Measurements from ENCODE around the gene KCNG2. TPM values are rescaled to one million over a fixed set of nuclear protein-coding genes. Genes with fewer than 3 reads are reported as not detected.

Gene KCNG2
- total and polyA plus RNA-seq, 9 of the 15 experiments (the other 6 are each of a cell fraction or from before 2014, with no cell fraction given), result not detected

- Histone ChIP-seq H3K36me3 (ENCODE audit: control insufficient read depth, insufficient read depth, low read length) (no peaks in the 10 kb centered on the region), H3K4me1 (replicated peaks in 1 of 2; ENCODE audit: control insufficient read depth in 2 of 2, insufficient read depth in 2 of 2, low read length in 2 of 2) (no peaks in the 10 kb centered on the region; a peak in 1 of 5 replicates), H3K79me2 (ENCODE audit: control insufficient read depth, insufficient read depth, low read length) (no peaks in the 10 kb centered on the region), H3K9me1 (ENCODE audit: control insufficient read depth, insufficient read depth, low read length) (no peaks in the 10 kb centered on the region), H3K9ac (ENCODE audit: insufficient read depth in 1 of 2, low read depth in 2 of 2, low read length in 2 of 2) (no peak overlapping the region), H3K4me2 (ENCODE audit: insufficient read depth, low read length) (no peak overlapping the region), H3K27ac (ENCODE audit: extremely low read depth, low read depth, low read length) (no peak overlapping the region), H2AFZ (ENCODE audit: low read depth, low read length) (no peak overlapping the region), H4K20me1 (replicated peaks; ENCODE audit: control insufficient read depth, insufficient read depth, low read length) (no peaks in the 10 kb centered on the region), H3K9me3 (replicated peaks; ENCODE audit: control insufficient read depth, insufficient read depth, low read depth, low read length) (0 out of 2 replicates have a peak, but pooled peaks cover 1% of the 10 kb centered on the region), H3K4me3 (no peak overlapping the region), H3K27me3 (ENCODE audit: control insufficient read depth in 2 of 2, insufficient read depth in 2 of 2, low read length in 2 of 2) (no peaks in the 10 kb centered on the region)
- ATAC-seq, result no peak
- no peak for FAIRE-seq
- 100% methylated on average over 1 of the region's 20 CpGs for WGBS (ENCODE audit: insufficient coverage, low coverage, missing lambda C conversion rate)
- intact Hi-C loops (cut with micrococcal nuclease), result no loop called here
- TF ChIP-seq ETV1 (tag; conservative IDR thresholded peaks at IDR 0.05; ENCODE audit: low read depth), result no peak
- no peak for TF ChIP-seq ZNF766 (CRISPR knock-in tag; conservative IDR thresholded peaks at IDR 0.05)
- no peak for TF ChIP-seq HDAC1 (IDR thresholded peaks at IDR 0.05)
- no peak for TF ChIP-seq XRCC3 (IDR thresholded peaks at IDR 0.05)
- TF ChIP-seq ZNF23 (CRISPR knock-in tag; IDR thresholded peaks at IDR 0.05), result no peak
- no peak for TF ChIP-seq ZNF655 (CRISPR knock-in tag; IDR thresholded peaks at IDR 0.05)
- BruUV-seq (replicated peaks), result no TSS peak
- in situ Hi-C loops (cut with MboI), result no loop called here
- no peak for DNase-seq (ENCODE audit: extremely low read depth in 1 of 4, low spot score in 3 of 4)
- ChIA-PET POLR2A (interaction anchor here (0.7 kb wide), 1 partner anchor 25 kb away, joined by 4 read pairs; no protein-coding TSS in a partner anchor), CTCF (ENCODE audit: low intra/inter-chr PET ratio) (no interaction called here)
Observed at GRCh38 chr18:79918615-79919011, 120.9 kb downstream of the KCNG2 start.

Data from K562 (cell line).